ENCODE data around the gene ITGA11. TPM values are rescaled to one million over a fixed set of nuclear protein-coding genes. Genes with fewer than 3 reads are reported as not detected.

The ITGA11 gene
- polyA plus RNA-seq (2013, experiment 1 of 2), result 1.0 TPM
- 0.89 TPM for polyA plus RNA-seq (2013, experiment 2 of 2)

DNA sequence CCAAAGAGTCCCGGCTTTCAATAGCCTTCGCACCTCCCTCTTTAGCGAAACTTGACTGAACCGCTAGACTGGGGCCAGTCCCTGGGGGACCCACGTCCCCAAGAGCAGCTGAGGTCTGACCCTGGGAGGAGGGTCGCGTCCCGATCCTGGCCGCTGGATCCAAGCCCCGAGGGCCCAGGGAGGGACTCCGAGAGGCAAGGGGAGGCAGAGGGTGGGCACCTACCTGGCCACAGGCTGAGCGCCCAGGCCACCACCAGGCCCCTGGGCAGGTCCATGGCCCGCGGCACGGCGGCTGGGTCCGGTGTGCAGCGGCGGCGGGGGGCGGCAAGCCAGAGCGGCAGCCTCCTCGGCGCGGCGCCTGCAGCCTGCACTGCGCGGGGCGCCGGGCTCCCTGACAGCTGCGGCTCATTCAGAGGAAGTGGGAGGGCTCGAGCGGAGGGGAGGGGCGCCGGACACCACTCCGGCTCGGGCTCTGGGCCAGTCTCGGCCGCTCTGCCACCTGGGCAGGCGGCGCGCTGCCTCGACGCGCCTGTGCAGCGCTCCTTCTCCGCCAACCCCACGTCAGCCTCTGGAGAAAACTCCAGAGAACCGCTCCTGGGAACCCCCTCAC lies at the start of gene ITGA11:
Gene ITGA11, minus strand, starts transcription at position 372 of the 610 bp plus-strand sequence. Its CDS starts 97 bp downstream, at position 275.
- Histone ChIP-seq H3K4me3 (ENCODE audit: low read length) (peak within 1 kb of the TSS; percentile 60), H3K27me3 (ENCODE audit: insufficient read depth, low read length) (peaks cover 83% of the 10 kb centered on the region), H3K27ac (ENCODE audit: low read depth, low read length) (no peak within 1 kb of the TSS), H3K9me3 (ENCODE audit: insufficient read depth, low read depth, low read length) (no peaks in the 10 kb centered on the region), H3K9ac (ENCODE audit: low read depth, low read length) (no peak within 1 kb of the TSS), H3K4me1 (ENCODE audit: insufficient read depth, low read length) (peaks cover 5% of the 10 kb centered on the region), H3K36me3 (ENCODE audit: insufficient read depth, low read length) (no peaks in the 10 kb centered on the region)
- WGBS, result 1% methylated on average over 49 of the region's 49 CpGs

GRCh38 chr15:68481321-68481720 lies 49.4 kb upstream of the ITGA11 start:
- H3K9ac ChIP-seq (ENCODE audit: low read depth, low read length), result no peak overlapping the region
- peaks cover 5% of the 10 kb centered on the region; the same call in 1 of the 2 replicates for H3K4me1 ChIP-seq (ENCODE audit: insufficient read depth, low read length)
- no peaks in the 10 kb centered on the region for H3K36me3 ChIP-seq (ENCODE audit: insufficient read depth, low read length)
- 82% methylated on average over 3 of the region's 3 CpGs for WGBS
- H3K4me3 ChIP-seq (ENCODE audit: low read length), result no peak overlapping the region
- no peaks in the 10 kb centered on the region for H3K27me3 ChIP-seq (ENCODE audit: insufficient read depth, low read length)
- no peak overlapping the region for H3K27ac ChIP-seq (ENCODE audit: low read depth, low read length)
- no peaks in the 10 kb centered on the region for H3K9me3 ChIP-seq (ENCODE audit: insufficient read depth, low read depth, low read length)

GRCh38 chr15:68480296-68480695 lies 48.3 kb upstream of the ITGA11 start:
- Histone ChIP-seq H3K4me3 (ENCODE audit: low read length) (no peak overlapping the region), H3K9me3 (ENCODE audit: insufficient read depth, low read depth, low read length) (no peaks in the 10 kb centered on the region), H3K36me3 (ENCODE audit: insufficient read depth, low read length) (no peaks in the 10 kb centered on the region), H3K4me1 (ENCODE audit: insufficient read depth, low read length) (peaks cover 2% of the 10 kb centered on the region; the same call in 1 of the 2 replicates), H3K27me3 (ENCODE audit: insufficient read depth, low read length) (no peaks in the 10 kb centered on the region), H3K27ac (ENCODE audit: low read depth, low read length) (no peak overlapping the region), H3K9ac (ENCODE audit: low read depth, low read length) (no peak overlapping the region)
- WGBS, result 74% methylated on average over 5 of the region's 5 CpGs

DNA sequence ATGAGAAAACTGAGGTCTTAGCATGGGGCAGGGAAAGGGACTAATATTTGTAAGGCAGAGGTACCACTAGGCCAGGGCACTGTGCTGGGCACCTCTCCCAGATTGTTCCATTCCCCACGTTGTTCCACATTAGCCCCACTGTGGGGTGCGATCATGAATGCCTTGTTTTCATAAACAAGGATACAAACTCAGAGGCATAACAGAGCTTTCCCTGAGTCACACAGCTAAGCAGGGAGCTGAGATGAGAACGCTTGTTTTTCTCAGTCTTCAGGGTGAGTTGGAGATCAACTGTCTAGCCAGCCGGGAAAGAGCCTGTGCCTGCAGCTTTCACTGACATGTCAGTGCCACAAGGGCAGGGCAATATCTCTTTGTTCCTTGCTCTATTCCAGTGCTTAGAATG lies 47.9 kb upstream of the ITGA11 start:
- no peak overlapping the region for H3K27ac ChIP-seq (ENCODE audit: low read depth, low read length)
- no peaks in the 10 kb centered on the region for H3K36me3 ChIP-seq (ENCODE audit: insufficient read depth, low read length)
- WGBS, result 87% methylated on average over 4 of the region's 4 CpGs
- H3K9ac ChIP-seq (ENCODE audit: low read depth, low read length), result no peak overlapping the region
- no peak overlapping the region for H3K4me3 ChIP-seq (ENCODE audit: low read length)
- H3K9me3 ChIP-seq (ENCODE audit: insufficient read depth, low read depth, low read length), result no peaks in the 10 kb centered on the region
- H3K4me1 ChIP-seq (ENCODE audit: insufficient read depth, low read length), result no peaks in the 10 kb centered on the region
- H3K27me3 ChIP-seq (ENCODE audit: insufficient read depth, low read length), result no peaks in the 10 kb centered on the region

- Histone ChIP-seq H3K9ac (ENCODE audit: low read depth, low read length) (no peak overlapping the region), H3K9me3 (ENCODE audit: insufficient read depth, low read depth, low read length) (no peaks in the 10 kb centered on the region), H3K4me1 (ENCODE audit: insufficient read depth, low read length) (no peaks in the 10 kb centered on the region), H3K36me3 (ENCODE audit: insufficient read depth, low read length) (no peaks in the 10 kb centered on the region), H3K27ac (ENCODE audit: low read depth, low read length) (no peak overlapping the region), H3K4me3 (ENCODE audit: low read length) (no peak overlapping the region), H3K27me3 (ENCODE audit: insufficient read depth, low read length) (no peaks in the 10 kb centered on the region)
- 82% methylated on average over 12 of the region's 12 CpGs for WGBS
Observed at GRCh38 chr15:68479406-68479805, 47.4 kb upstream of the ITGA11 start.

DNA sequence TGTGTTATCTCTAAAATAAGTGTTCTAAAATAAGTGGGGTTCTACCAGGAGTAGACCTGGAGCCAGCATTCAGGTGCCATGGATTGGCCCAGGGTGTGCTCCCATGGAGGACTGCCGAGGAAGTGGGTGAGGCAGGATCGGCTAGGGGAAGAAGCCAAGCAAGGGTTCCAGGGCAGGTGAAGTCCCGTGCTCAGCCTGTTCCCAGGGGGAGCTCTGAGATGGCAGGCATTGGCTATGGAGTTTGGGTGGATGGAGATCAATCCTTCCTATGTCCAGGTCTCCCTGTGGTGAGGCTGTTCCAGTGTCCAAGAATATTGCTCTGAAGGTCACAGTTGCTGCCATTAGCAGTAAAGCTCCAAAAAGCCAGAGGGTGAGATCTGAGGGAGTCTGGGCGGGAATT lies 46.9 kb upstream of the ITGA11 start:
- 91% methylated on average over 4 of the region's 4 CpGs for WGBS
- H3K27me3 ChIP-seq (ENCODE audit: insufficient read depth, low read length), result no peaks in the 10 kb centered on the region
- H3K4me1 ChIP-seq (ENCODE audit: insufficient read depth, low read length), result no peaks in the 10 kb centered on the region
- no peaks in the 10 kb centered on the region for H3K9me3 ChIP-seq (ENCODE audit: insufficient read depth, low read depth, low read length)
- no peak overlapping the region for H3K4me3 ChIP-seq (ENCODE audit: low read length)
- no peaks in the 10 kb centered on the region for H3K36me3 ChIP-seq (ENCODE audit: insufficient read depth, low read length)
- no peak overlapping the region for H3K9ac ChIP-seq (ENCODE audit: low read depth, low read length)
- no peak overlapping the region for H3K27ac ChIP-seq (ENCODE audit: low read depth, low read length)

DNA sequence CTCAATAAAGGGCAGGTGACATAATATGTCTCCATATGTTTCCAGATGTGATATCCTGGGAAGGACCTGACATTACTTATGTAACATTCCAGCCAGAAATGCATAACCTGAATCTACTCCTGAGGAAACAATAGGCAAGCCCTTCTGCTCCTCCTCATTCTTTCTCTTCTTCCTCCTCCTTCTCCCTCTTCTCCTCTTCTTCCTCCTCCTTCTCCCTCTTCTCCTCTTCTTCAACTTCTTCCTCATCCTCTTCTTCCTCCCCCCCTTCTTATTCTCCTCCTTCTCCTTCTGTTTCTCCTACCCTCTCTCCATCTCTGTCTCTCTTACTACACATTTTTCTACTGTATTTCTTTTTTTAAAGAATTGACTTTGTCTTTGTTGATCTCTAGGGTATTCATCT lies 43.5 kb upstream of the ITGA11 start:
- H3K36me3 ChIP-seq (ENCODE audit: insufficient read depth, low read length), result no peaks in the 10 kb centered on the region
- no peaks in the 10 kb centered on the region for H3K27me3 ChIP-seq (ENCODE audit: insufficient read depth, low read length)
- no peak overlapping the region for H3K4me3 ChIP-seq (ENCODE audit: low read length)
- no peaks in the 10 kb centered on the region for H3K4me1 ChIP-seq (ENCODE audit: insufficient read depth, low read length)
- H3K9ac ChIP-seq (ENCODE audit: low read depth, low read length), result no peak overlapping the region
- no peak overlapping the region for H3K27ac ChIP-seq (ENCODE audit: low read depth, low read length)
- H3K9me3 ChIP-seq (ENCODE audit: insufficient read depth, low read depth, low read length), result no peaks in the 10 kb centered on the region

DNA sequence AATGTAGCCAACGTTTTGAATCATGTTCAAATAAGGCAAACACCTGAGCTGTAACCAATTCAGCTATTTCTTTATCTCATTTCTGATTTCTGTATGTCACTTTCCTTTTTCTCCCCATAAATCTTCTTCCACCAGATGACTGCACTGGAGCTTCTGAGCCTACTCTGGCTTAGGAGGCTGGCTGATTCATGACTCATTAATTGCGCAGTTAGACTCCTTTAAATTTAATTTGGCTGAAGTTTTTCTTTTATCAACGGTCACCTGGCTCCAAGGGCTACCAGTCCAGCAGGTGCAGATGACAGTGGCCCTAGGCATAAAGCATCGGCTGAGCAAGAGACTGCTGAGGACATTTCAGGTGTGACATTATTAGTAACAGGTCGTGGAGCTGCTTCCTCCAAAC lies 39.6 kb upstream of the ITGA11 start:
- H3K9ac ChIP-seq (ENCODE audit: low read depth, low read length), result no peak overlapping the region
- H3K9me3 ChIP-seq (ENCODE audit: insufficient read depth, low read depth, low read length), result no peaks in the 10 kb centered on the region
- H3K27ac ChIP-seq (ENCODE audit: low read depth, low read length), result no peak overlapping the region
- no peaks in the 10 kb centered on the region for H3K36me3 ChIP-seq (ENCODE audit: insufficient read depth, low read length)
- H3K4me1 ChIP-seq (ENCODE audit: insufficient read depth, low read length), result no peaks in the 10 kb centered on the region
- no peaks in the 10 kb centered on the region for H3K27me3 ChIP-seq (ENCODE audit: insufficient read depth, low read length)
- 92% methylated on average over 4 of the region's 5 CpGs for WGBS
- H3K4me3 ChIP-seq (ENCODE audit: low read length), result no peak overlapping the region

GRCh38 chr15:68470976-68471375 lies 39.0 kb upstream of the ITGA11 start:
- Histone ChIP-seq H3K27ac (ENCODE audit: low read depth, low read length) (no peak overlapping the region), H3K36me3 (ENCODE audit: insufficient read depth, low read length) (no peaks in the 10 kb centered on the region)
- WGBS, result 91% methylated on average over 5 of the region's 5 CpGs

GRCh38 chr15:68470049-68470742 lies 38.2 kb upstream of the ITGA11 start:
- no peak overlapping the region for H3K4me3 ChIP-seq (ENCODE audit: low read length)
- H3K4me1 ChIP-seq (ENCODE audit: insufficient read depth, low read length), result no peaks in the 10 kb centered on the region
- H3K27me3 ChIP-seq (ENCODE audit: insufficient read depth, low read length), result no peaks in the 10 kb centered on the region
- no peaks in the 10 kb centered on the region for H3K9me3 ChIP-seq (ENCODE audit: insufficient read depth, low read depth, low read length)
- 89% methylated on average over 14 of the region's 14 CpGs for WGBS
- no peaks in the 10 kb centered on the region for H3K36me3 ChIP-seq (ENCODE audit: insufficient read depth, low read length)
- H3K27ac ChIP-seq (ENCODE audit: low read depth, low read length), result no peak overlapping the region
- H3K9ac ChIP-seq (ENCODE audit: low read depth, low read length), result no peak overlapping the region

More at GRCh38 chr15:68470976-68471375, 39.0 kb upstream of the ITGA11 start:
- Histone ChIP-seq H3K9ac (ENCODE audit: low read depth, low read length) (no peak overlapping the region), H3K4me1 (ENCODE audit: insufficient read depth, low read length) (no peaks in the 10 kb centered on the region), H3K27me3 (ENCODE audit: insufficient read depth, low read length) (no peaks in the 10 kb centered on the region), H3K4me3 (ENCODE audit: low read length) (no peak overlapping the region), H3K9me3 (ENCODE audit: insufficient read depth, low read depth, low read length) (no peaks in the 10 kb centered on the region)

- WGBS, result 89% methylated on average over 6 of the region's 6 CpGs
Observed at GRCh38 chr15:68469162-68470048, 37.4 kb upstream of the ITGA11 start.

More at GRCh38 chr15:68469162-68470048, 37.4 kb upstream of the ITGA11 start:
- no peaks in the 10 kb centered on the region for H3K27me3 ChIP-seq (ENCODE audit: insufficient read depth, low read length)
- H3K36me3 ChIP-seq (ENCODE audit: insufficient read depth, low read length), result no peaks in the 10 kb centered on the region
- H3K4me1 ChIP-seq (ENCODE audit: insufficient read depth, low read length), result no peaks in the 10 kb centered on the region
- H3K9ac ChIP-seq (ENCODE audit: low read depth, low read length), result no peak overlapping the region
- H3K9me3 ChIP-seq (ENCODE audit: insufficient read depth, low read depth, low read length), result no peaks in the 10 kb centered on the region
- no peak overlapping the region for H3K4me3 ChIP-seq (ENCODE audit: low read length)
- no peak overlapping the region for H3K27ac ChIP-seq (ENCODE audit: low read depth, low read length)
